ENCODE measurements around the gene PBXIP1. TPM values are rescaled to one million over a fixed set of nuclear protein-coding genes. Genes with fewer than 3 reads are reported as not detected.
A peak's percentile ranks its signal among the peaks of the same experiment; 100 is the strongest.

PBXIP1 gene
- total and polyA plus RNA-seq, 4 donors, result 3.8 to 42.8 (median 20.5) TPM

DNA sequence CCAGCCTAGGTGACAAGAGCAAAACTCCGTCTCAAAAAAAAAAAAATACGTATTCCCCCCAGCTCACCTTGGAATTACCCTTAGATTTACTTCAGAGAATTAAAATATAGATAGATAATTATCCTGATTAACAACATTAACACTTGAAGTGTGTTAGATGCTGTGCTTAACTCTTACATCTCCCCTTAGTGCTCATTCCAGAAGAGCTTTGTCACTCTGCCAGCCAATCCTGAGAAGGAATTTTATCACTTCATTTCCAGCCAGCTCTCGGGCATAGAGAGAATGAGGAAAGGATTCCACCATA lies 16.3 kb upstream of the PBXIP1 start:
- peak overlapping the region; percentile 89 to 99 for H3K27ac ChIP-seq (ENCODE audit: low read depth in 1 of 2, low read length in 2 of 2)
- peak overlapping the region in 2 of 3 donors; percentile 10 to 87 for H3K4me3 ChIP-seq (ENCODE audit: low read depth in 1 of 3, low read length in 3 of 3)
- H3K9ac ChIP-seq (ENCODE audit: low read depth in 1 of 2, low read length in 2 of 2), result peak overlapping the region; percentile 43 to 92
- no peak for TF ChIP-seq FOXA2 (IDR thresholded peaks at IDR 0.05)
- TF ChIP-seq EGR1 (IDR thresholded peaks at IDR 0.05; ENCODE audit: low read depth in 2 of 2), result no peak
- no peak for TF ChIP-seq RXRA (IDR thresholded peaks at IDR 0.05)
- TF ChIP-seq HNF4G (IDR thresholded peaks at IDR 0.05), result no peak
- no peak for TF ChIP-seq HNF4A (conservative IDR thresholded peaks at IDR 0.05)
- no peak for TF ChIP-seq REST (IDR thresholded peaks at IDR 0.05)
- TF ChIP-seq, protein P1, sequence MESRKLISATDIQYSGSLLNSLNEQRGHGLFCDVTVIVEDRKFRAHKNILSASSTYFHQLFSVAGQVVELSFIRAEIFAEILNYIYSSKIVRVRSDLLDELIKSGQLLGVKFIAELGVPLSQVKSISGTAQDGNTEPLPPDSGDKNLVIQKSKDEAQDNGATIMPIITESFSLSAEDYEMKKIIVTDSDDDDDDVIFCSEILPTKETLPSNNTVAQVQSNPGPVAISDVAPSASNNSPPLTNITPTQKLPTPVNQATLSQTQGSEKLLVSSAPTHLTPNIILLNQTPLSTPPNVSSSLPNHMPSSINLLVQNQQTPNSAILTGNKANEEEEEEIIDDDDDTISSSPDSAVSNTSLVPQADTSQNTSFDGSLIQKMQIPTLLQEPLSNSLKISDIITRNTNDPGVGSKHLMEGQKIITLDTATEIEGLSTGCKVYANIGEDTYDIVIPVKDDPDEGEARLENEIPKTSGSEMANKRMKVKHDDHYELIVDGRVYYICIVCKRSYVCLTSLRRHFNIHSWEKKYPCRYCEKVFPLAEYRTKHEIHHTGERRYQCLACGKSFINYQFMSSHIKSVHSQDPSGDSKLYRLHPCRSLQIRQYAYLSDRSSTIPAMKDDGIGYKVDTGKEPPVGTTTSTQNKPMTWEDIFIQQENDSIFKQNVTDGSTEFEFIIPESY (IDR thresholded peaks at IDR 0.05), result no peak
- no peak for TF ChIP-seq YY1 (IDR thresholded peaks at IDR 0.05)
- TF ChIP-seq, protein P2, sequence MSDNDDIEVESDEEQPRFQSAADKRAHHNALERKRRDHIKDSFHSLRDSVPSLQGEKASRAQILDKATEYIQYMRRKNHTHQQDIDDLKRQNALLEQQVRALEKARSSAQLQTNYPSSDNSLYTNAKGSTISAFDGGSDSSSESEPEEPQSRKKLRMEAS (IDR thresholded peaks at IDR 0.05), result no peak
- TF ChIP-seq, protein P3, sequence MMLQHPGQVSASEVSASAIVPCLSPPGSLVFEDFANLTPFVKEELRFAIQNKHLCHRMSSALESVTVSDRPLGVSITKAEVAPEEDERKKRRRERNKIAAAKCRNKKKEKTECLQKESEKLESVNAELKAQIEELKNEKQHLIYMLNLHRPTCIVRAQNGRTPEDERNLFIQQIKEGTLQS (IDR thresholded peaks at IDR 0.05), result no peak
- no peak for TF ChIP-seq GABPA (IDR thresholded peaks at IDR 0.05 in 1 of 2, conservative IDR thresholded peaks at IDR 0.05 in 1 of 2)
- no peak for TF ChIP-seq TAF1 (conservative IDR thresholded peaks at IDR 0.05)
- TF ChIP-seq SP1 (IDR thresholded peaks at IDR 0.05), result no peak
- TF ChIP-seq, protein P4, sequence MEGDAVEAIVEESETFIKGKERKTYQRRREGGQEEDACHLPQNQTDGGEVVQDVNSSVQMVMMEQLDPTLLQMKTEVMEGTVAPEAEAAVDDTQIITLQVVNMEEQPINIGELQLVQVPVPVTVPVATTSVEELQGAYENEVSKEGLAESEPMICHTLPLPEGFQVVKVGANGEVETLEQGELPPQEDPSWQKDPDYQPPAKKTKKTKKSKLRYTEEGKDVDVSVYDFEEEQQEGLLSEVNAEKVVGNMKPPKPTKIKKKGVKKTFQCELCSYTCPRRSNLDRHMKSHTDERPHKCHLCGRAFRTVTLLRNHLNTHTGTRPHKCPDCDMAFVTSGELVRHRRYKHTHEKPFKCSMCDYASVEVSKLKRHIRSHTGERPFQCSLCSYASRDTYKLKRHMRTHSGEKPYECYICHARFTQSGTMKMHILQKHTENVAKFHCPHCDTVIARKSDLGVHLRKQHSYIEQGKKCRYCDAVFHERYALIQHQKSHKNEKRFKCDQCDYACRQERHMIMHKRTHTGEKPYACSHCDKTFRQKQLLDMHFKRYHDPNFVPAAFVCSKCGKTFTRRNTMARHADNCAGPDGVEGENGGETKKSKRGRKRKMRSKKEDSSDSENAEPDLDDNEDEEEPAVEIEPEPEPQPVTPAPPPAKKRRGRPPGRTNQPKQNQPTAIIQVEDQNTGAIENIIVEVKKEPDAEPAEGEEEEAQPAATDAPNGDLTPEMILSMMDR (IDR thresholded peaks at IDR 0.05; ENCODE audit: low read depth, low read length, missing input control), result no peak
- no peak for TF ChIP-seq FOXA1 (IDR thresholded peaks at IDR 0.05)
- H3K9me3 ChIP-seq (ENCODE audit: control insufficient read depth in 4 of 4, low read length in 3 of 4), result no peaks in the 10 kb centered on the region
- no peak for DNase-seq (ENCODE audit: low spot score)
- peaks cover 13 to 44% (median 31%) of the 10 kb centered on the region in 4 donors for H3K4me1 ChIP-seq (ENCODE audit: control insufficient read depth in 4 of 4, insufficient read depth in 4 of 4, low read length in 3 of 4)
- WGBS, result 56% methylated on average over 3 of the region's 3 CpGs
- H3K27me3 ChIP-seq (ENCODE audit: control insufficient read depth in 4 of 4, insufficient read depth in 4 of 4, low read length in 3 of 4), result no peaks in the 10 kb centered on the region
- H3K36me3 ChIP-seq (ENCODE audit: control insufficient read depth in 4 of 4, insufficient read depth in 3 of 4, low read depth in 1 of 4, low read length in 3 of 4), result peaks cover 4 to 13% (median 9%) of the 10 kb centered on the region in 4 donors

Data from liver (tissue), 9 donors.